SK-N-SH treated with all-trans-retinoic acid at 6 μM for 48 hours (cell line): ENCODE measurements around the gene MYO5B.

Experiments used
- ARNTL ChIP-seq: fragments of 450-650 bp; formaldehyde crosslinking; IDR thresholded peaks from 2 replicates; pipeline ENCODE4 v1.5.0; 2020; ENCODE audit warnings: low read depth, mild to moderate bottlenecking, moderate library complexity, borderline replicate concordance
- CSRNP3 ChIP-seq: fragments of 250-450 bp; sonication (Bioruptor Pico); IDR thresholded peaks from 2 replicates; pipeline ENCODE4 v1.5.1; 2021; ENCODE audit warnings: mild to moderate bottlenecking, moderate library complexity
- ESRRG ChIP-seq: fragments of 250-450 bp; sonication (Bioruptor Pico); IDR thresholded peaks from 2 replicates; pipeline ENCODE4 v1.6.1; 2021; ENCODE audit warnings: mild to moderate bottlenecking
- GLIS3 ChIP-seq: fragments of 250-450 bp; sonication (Bioruptor Pico); IDR thresholded peaks from 2 replicates; pipeline ENCODE4 v1.5.0; 2020; ENCODE audit warnings: mild to moderate bottlenecking, moderate library complexity
- PATZ1 ChIP-seq: fragments of 250-450 bp; sonication (Bioruptor Pico); IDR thresholded peaks from 2 replicates; pipeline ENCODE4 v1.8.0; 2020; ENCODE audit warnings: mild to moderate bottlenecking, moderate library complexity, borderline replicate concordance
- RARB ChIP-seq: fragments of 250-450 bp; sonication (Bioruptor Pico); IDR thresholded peaks from 2 replicates; pipeline ENCODE4 v1.8.0; 2021; ENCODE audit warnings: mild to moderate bottlenecking, moderate library complexity
- TOX ChIP-seq: fragments of 250-450 bp; sonication (Bioruptor Pico); IDR thresholded peaks from 2 replicates; pipeline ENCODE4 v1.8.0; 2021; ENCODE audit warnings: mild to moderate bottlenecking, moderate library complexity, borderline replicate concordance
- ZNF565 ChIP-seq: fragments of 450-650 bp; formaldehyde crosslinking; conservative IDR thresholded peaks from 2 replicates; pipeline ENCODE4 v1.5.0; 2020; ENCODE audit warnings: low read depth, mild to moderate bottlenecking, moderate library complexity
- ZNF8 ChIP-seq: fragments of 450-650 bp; formaldehyde crosslinking; IDR thresholded peaks from 2 replicates; pipeline ENCODE4 v1.5.0; 2020; ENCODE audit warnings: mild to moderate bottlenecking, moderate library complexity

DNA sequence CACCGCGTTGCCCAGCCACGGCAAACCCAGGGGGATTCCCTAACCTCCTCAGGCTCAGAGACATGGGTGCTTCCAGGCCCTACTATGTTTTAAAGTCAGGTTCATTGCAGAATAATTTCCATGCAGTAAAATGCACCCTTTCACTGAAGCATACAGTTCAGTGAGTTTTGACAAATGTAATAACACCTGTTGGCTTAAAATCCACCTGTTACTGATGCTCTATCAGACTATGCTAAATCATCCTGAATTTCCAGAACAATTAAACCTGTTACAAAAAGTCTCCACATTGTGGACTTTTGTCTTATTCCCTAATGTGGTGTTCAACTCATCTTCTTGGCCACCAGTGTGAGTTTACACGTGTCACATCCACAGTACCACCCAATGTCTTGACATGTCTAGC is 234.6 kb downstream of the MYO5B start:
- TF ChIP-seq TOX (CRISPR knock-in tag), result no peak
- no peak for TF ChIP-seq ESRRG
- TF ChIP-seq PATZ1 (CRISPR knock-in tag), result no peak
- TF ChIP-seq ZNF8, result no peak
- no peak for TF ChIP-seq ARNTL (CRISPR knock-in tag)
- no peak for TF ChIP-seq CSRNP3 (CRISPR knock-in tag)
- TF ChIP-seq RARB (CRISPR knock-in tag), result no peak
- TF ChIP-seq ZNF565, result no peak
- no peak for TF ChIP-seq GLIS3 (CRISPR knock-in tag)
